Measurements from ENCODE around the gene SNRNP35.

GRCh38 chr12:123499332-123499731 is 41.4 kb downstream of the SNRNP35 start:
- TF ChIP-seq CTCF (conservative IDR thresholded peaks at IDR 0.05; ENCODE audit: low read length) (no peak), EZH2phosphoT487 (IDR thresholded peaks at IDR 0.05; ENCODE audit: borderline replicate concordance) (no peak)

Data from Loucy (cell line).